ENCODE data around the gene PHKB.

The PHKB gene

GRCh38 chr16:47567321-47567720, 106.2 kb downstream of the PHKB start:
- no peak for TF ChIP-seq CTCF (IDR thresholded peaks at IDR 0.05; ENCODE audit: low read length)
- no peak for TF ChIP-seq EZH2phosphoT487 (IDR thresholded peaks at IDR 0.05; ENCODE audit: low read length)
- no peak for TF ChIP-seq EZH2 (optimal IDR thresholded peaks at IDR 0.05; ENCODE audit: low read depth, low read length)
- no peaks in the 10 kb centered on the region; the same call in 1 of the 2 replicates for H3K36me3 ChIP-seq (replicated peaks; ENCODE audit: insufficient read depth, low read length)
- no peaks in the 10 kb centered on the region for H4K20me1 ChIP-seq (ENCODE audit: insufficient read depth, low read length)
- H3F3A ChIP-seq (ENCODE audit: insufficient read depth, low read length), result no peaks in the 10 kb centered on the region
- no peak overlapping the region for H3K9ac ChIP-seq (ENCODE audit: low read length)
- H3K9me2 ChIP-seq (replicated peaks; ENCODE audit: insufficient read depth, low read length), result no peaks in the 10 kb centered on the region
- H3K27ac ChIP-seq (ENCODE audit: low read length), result no peak overlapping the region
- no peak overlapping the region for H3K4me2 ChIP-seq (ENCODE audit: low read depth, low read length)
- no peaks in the 10 kb centered on the region for H3K27me3 ChIP-seq (replicated peaks; ENCODE audit: insufficient read depth, low read length)
- H3K9me3 ChIP-seq (replicated peaks; ENCODE audit: insufficient read depth, low read length), result no peaks in the 10 kb centered on the region
- H3K79me2 ChIP-seq (ENCODE audit: low read length), result no peaks in the 10 kb centered on the region
- DNase-seq, result no peak
- peaks cover 9% of the 10 kb centered on the region; the same call in 1 of the 2 replicates for H3K4me1 ChIP-seq (ENCODE audit: low read length)
- H3K4me3 ChIP-seq (ENCODE audit: low read length), result no peak overlapping the region
- H2AFZ ChIP-seq (ENCODE audit: low read length), result no peak overlapping the region

- Histone ChIP-seq H3K9ac (ENCODE audit: low read length) (no peak overlapping the region), H3K9me3 (replicated peaks; ENCODE audit: insufficient read depth, low read length) (no peaks in the 10 kb centered on the region), H3K4me1 (ENCODE audit: low read length) (peaks cover 9% of the 10 kb centered on the region; the same call in 1 of the 2 replicates), H4K20me1 (ENCODE audit: insufficient read depth, low read length) (no peaks in the 10 kb centered on the region), H3K4me2 (ENCODE audit: low read depth, low read length) (peak overlapping the region; percentile 7; the same call in 1 of the 2 replicates), H3K79me2 (ENCODE audit: low read length) (no peaks in the 10 kb centered on the region), H3K9me2 (replicated peaks; ENCODE audit: insufficient read depth, low read length) (no peaks in the 10 kb centered on the region), H3K4me3 (ENCODE audit: low read length) (no peak overlapping the region), H3K36me3 (replicated peaks; ENCODE audit: insufficient read depth, low read length) (no peaks in the 10 kb centered on the region; the same call in 1 of the 2 replicates), H3F3A (ENCODE audit: insufficient read depth, low read length) (no peaks in the 10 kb centered on the region), H2AFZ (ENCODE audit: low read length) (no peak overlapping the region), H3K27ac (ENCODE audit: low read length) (peak overlapping the region; percentile 5; the same call in 1 of the 2 replicates), H3K27me3 (replicated peaks; ENCODE audit: insufficient read depth, low read length) (no peaks in the 10 kb centered on the region)
- no peak for TF ChIP-seq CTCF (IDR thresholded peaks at IDR 0.05; ENCODE audit: low read length)
- TF ChIP-seq EZH2 (optimal IDR thresholded peaks at IDR 0.05; ENCODE audit: low read depth, low read length), result no peak
- no peak for TF ChIP-seq EZH2phosphoT487 (IDR thresholded peaks at IDR 0.05; ENCODE audit: low read length)
- DNase-seq, result no peak
These were observed 107.2 kb downstream of the PHKB start for GRCh38 chr16:47568351-47568750.

GRCh38 chr16:47571049-47571448, 109.9 kb downstream of the PHKB start:
- Histone ChIP-seq H3K4me3 (ENCODE audit: low read length) (no peak overlapping the region), H3K4me2 (ENCODE audit: low read depth, low read length) (no peak overlapping the region), H3K79me2 (ENCODE audit: low read length) (no peaks in the 10 kb centered on the region), H2AFZ (ENCODE audit: low read length) (no peak overlapping the region), H3K27ac (ENCODE audit: low read length) (no peak overlapping the region), H3K9me3 (replicated peaks; ENCODE audit: insufficient read depth, low read length) (no peaks in the 10 kb centered on the region), H3K9me2 (replicated peaks; ENCODE audit: insufficient read depth, low read length) (no peaks in the 10 kb centered on the region), H4K20me1 (ENCODE audit: insufficient read depth, low read length) (no peaks in the 10 kb centered on the region), H3K9ac (ENCODE audit: low read length) (no peak overlapping the region), H3K27me3 (replicated peaks; ENCODE audit: insufficient read depth, low read length) (no peaks in the 10 kb centered on the region), H3F3A (ENCODE audit: insufficient read depth, low read length) (peaks cover 13% of the 10 kb centered on the region), H3K36me3 (replicated peaks; ENCODE audit: insufficient read depth, low read length) (no peaks in the 10 kb centered on the region; the same call in 1 of the 2 replicates), H3K4me1 (ENCODE audit: low read length) (peaks cover 29% of the 10 kb centered on the region)
- no peak for TF ChIP-seq EZH2phosphoT487 (IDR thresholded peaks at IDR 0.05; ENCODE audit: low read length)
- no peak for DNase-seq

GRCh38 chr16:47571711-47572110, 110.6 kb downstream of the PHKB start:
- Histone ChIP-seq H3F3A (ENCODE audit: insufficient read depth, low read length) (peaks cover 13% of the 10 kb centered on the region), H3K36me3 (replicated peaks; ENCODE audit: insufficient read depth, low read length) (no peaks in the 10 kb centered on the region; the same call in 1 of the 2 replicates), H3K27me3 (replicated peaks; ENCODE audit: insufficient read depth, low read length) (no peaks in the 10 kb centered on the region), H3K9me2 (replicated peaks; ENCODE audit: insufficient read depth, low read length) (no peaks in the 10 kb centered on the region), H3K9ac (ENCODE audit: low read length) (no peak overlapping the region), H2AFZ (ENCODE audit: low read length) (no peak overlapping the region), H3K4me2 (ENCODE audit: low read depth, low read length) (no peak overlapping the region), H3K79me2 (ENCODE audit: low read length) (no peaks in the 10 kb centered on the region), H3K4me1 (ENCODE audit: low read length) (peaks cover 29% of the 10 kb centered on the region), H3K4me3 (ENCODE audit: low read length) (no peak overlapping the region), H4K20me1 (ENCODE audit: insufficient read depth, low read length) (no peaks in the 10 kb centered on the region), H3K9me3 (replicated peaks; ENCODE audit: insufficient read depth, low read length) (no peaks in the 10 kb centered on the region), H3K27ac (ENCODE audit: low read length) (no peak overlapping the region)
- TF ChIP-seq EZH2phosphoT487 (IDR thresholded peaks at IDR 0.05; ENCODE audit: low read length), result no peak
- TF ChIP-seq EZH2 (optimal IDR thresholded peaks at IDR 0.05; ENCODE audit: low read depth, low read length), result no peak
- no peak for TF ChIP-seq CTCF (IDR thresholded peaks at IDR 0.05; ENCODE audit: low read length)
- no peak for DNase-seq

All from MM.1S (cell line).